ENCODE data around the gene ARL5B.

- TF ChIP-seq CTCF (IDR thresholded peaks at IDR 0.05) (no peak), POLR2A (IDR thresholded peaks at IDR 0.05) (no peak)
Measured at GRCh38 chr10:18635995-18636394, 23.2 kb upstream of the ARL5B start.
